ENCODE measurements around the gene MKNK2.
A peak's percentile ranks its signal among the peaks of the same experiment; 100 is the strongest.

Gene MKNK2

DNA sequence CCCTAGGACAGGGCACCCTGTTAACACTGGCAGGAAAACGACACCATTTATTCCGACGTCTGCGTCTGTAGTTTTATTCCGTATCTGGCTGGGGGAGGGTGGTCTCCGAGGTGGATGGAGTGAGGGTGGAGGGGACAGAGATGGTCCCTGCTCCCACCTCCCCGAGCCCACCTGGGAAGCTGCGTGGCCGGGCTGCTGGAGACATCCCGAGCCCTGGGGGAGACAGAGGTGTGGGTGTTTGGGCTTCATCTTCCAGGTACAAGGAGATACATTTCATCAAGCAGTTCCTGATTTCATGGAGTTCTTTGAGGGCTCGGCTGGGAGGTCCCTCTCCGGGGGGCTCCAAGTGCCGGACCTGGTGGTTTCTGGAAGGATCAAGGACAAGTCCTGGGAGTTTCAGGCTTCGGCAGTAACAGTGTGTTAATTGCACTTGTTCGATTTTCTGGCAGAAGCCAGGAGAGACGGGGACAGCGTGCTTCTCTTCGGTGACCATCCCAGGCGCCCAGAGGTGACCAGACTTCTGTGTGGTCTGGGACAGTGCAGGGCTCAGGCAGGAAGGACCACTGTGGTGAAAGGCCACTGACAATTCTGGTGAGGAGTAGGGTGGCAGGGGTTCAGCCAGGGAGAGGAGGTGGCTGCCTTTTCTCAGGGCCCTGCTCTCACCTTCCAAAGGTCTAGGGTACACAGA lies 20.1 kb upstream of the MKNK2 start:
- Mint-ChIP-seq H3K36me3 (ENCODE audit: low read depth) (peaks cover 33% of the 10 kb centered on the region), H3K4me3 (no peak overlapping the region), H3K4me1 (ENCODE audit: low read depth) (peaks cover 20% of the 10 kb centered on the region), H3K27ac (no peak overlapping the region), H3K27me3 (ENCODE audit: low read depth) (no peaks in the 10 kb centered on the region), H3K9me3 (no peaks in the 10 kb centered on the region)

- no peak overlapping the region for H3K4me3 Mint-ChIP-seq
- no peaks in the 10 kb centered on the region for H3K27me3 Mint-ChIP-seq (ENCODE audit: low read depth)
- H3K4me1 Mint-ChIP-seq (ENCODE audit: low read depth): peaks cover 20% of the 10 kb centered on the region
- H3K27ac Mint-ChIP-seq: no peak overlapping the region
- peaks cover 33% of the 10 kb centered on the region for H3K36me3 Mint-ChIP-seq (ENCODE audit: low read depth)
- H3K9me3 Mint-ChIP-seq: no peaks in the 10 kb centered on the region
Measured at GRCh38 chr19:2070436-2070827, 19.4 kb upstream of the MKNK2 start.

DNA sequence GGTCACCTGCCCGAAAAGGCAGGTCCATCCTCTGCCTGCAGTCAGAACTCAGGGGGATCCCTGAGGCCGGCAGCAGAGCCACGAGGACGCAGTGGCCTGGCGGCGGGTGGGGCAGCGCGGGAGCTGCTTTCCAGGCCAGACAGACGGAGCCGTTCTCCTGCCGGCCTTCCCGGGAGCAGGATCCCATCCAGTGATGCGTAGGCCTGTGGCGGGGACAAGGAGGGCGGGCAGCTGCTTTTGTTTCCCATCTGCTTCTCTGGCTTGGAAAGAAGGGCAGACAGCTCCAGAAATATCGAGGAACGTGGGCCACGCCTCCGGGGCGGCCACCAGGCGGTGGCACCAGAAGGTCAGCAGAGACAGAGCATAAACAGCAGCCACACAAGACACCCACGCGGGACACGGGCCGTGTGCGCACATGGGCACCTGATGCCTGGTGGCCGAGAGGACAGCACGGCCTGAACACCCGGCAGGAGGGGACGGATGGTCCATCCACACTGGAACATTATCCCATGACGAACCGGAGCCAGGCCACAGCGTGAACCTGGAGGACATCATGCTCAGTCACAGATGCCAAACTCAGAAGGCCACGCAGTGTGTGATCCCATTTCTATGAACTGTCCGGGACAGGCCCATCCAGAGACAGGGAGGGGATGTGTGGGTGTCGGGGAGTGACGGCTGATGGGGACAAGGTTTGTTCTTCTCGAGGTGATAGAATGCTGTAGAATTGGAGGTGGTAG lies 13.9 kb upstream of the MKNK2 start:
- no peaks in the 10 kb centered on the region for H3K9me3 Mint-ChIP-seq
- H3K27me3 Mint-ChIP-seq (ENCODE audit: low read depth): no peaks in the 10 kb centered on the region
- no peak overlapping the region for H3K4me3 Mint-ChIP-seq
- H3K36me3 Mint-ChIP-seq (ENCODE audit: low read depth): peaks cover 7% of the 10 kb centered on the region
- H3K4me1 Mint-ChIP-seq (ENCODE audit: low read depth): peaks cover 19% of the 10 kb centered on the region
- no peak overlapping the region for H3K27ac Mint-ChIP-seq

DNA sequence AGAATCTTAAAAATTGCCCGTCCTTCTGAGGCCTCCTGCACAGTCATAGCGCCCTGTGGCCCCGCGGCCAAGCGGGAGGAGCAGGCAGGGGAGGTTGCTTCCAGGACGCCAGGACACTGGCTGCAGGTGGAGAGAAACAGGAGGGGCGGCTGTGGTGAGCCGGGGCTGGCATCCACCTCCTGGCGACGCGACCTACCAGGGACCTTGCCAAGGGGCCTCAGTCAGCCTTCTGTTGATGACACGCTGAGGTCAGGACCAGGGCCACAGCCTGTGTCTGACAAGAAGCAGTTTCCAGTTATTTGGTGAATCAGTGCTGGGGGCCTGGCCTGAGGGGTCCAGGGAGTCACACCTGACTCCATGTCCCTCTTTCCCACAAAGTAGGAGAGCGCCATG lies 13.3 kb upstream of the MKNK2 start:
- no peak overlapping the region for H3K27ac Mint-ChIP-seq
- H3K9me3 Mint-ChIP-seq: no peaks in the 10 kb centered on the region
- no peaks in the 10 kb centered on the region for H3K27me3 Mint-ChIP-seq (ENCODE audit: low read depth)
- no peak overlapping the region for H3K4me3 Mint-ChIP-seq
- peaks cover 16% of the 10 kb centered on the region for H3K4me1 Mint-ChIP-seq (ENCODE audit: low read depth)
- peaks cover 7% of the 10 kb centered on the region for H3K36me3 Mint-ChIP-seq (ENCODE audit: low read depth)

GRCh38 chr19:2063824-2064223 lies 12.8 kb upstream of the MKNK2 start:
- Mint-ChIP-seq H3K4me1 (ENCODE audit: low read depth) (peaks cover 16% of the 10 kb centered on the region), H3K4me3 (no peak overlapping the region), H3K27ac (no peak overlapping the region), H3K27me3 (ENCODE audit: low read depth) (no peaks in the 10 kb centered on the region), H3K36me3 (ENCODE audit: low read depth) (peaks cover 7% of the 10 kb centered on the region), H3K9me3 (no peaks in the 10 kb centered on the region)

DNA sequence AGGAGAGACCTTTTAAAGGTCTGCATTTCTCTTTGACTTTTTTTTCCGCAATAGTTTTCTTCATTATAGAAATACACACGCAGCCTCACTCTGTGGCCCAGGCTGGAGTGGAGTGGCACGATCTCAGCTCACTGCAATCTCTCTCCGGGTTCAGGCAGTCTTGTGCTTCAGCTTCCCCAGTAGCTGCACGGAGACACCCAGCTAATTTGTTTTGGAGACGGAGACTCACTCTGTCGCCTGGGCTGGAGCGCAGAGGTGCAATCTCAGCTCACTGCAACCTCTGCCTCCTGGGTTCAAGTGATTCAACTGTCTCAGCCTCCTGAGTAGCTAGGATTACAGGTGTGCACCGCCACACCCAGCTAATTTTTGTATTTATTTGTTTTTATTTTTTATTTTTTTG lies 11.7 kb upstream of the MKNK2 start:
- Mint-ChIP-seq H3K27me3 (ENCODE audit: low read depth) (no peaks in the 10 kb centered on the region), H3K4me1 (ENCODE audit: low read depth) (peaks cover 15% of the 10 kb centered on the region), H3K36me3 (ENCODE audit: low read depth) (peaks cover 2% of the 10 kb centered on the region), H3K27ac (peak overlapping the region; percentile 53), H3K9me3 (no peaks in the 10 kb centered on the region), H3K4me3 (peak overlapping the region; percentile 83)

- H3K27ac Mint-ChIP-seq: peak overlapping the region; percentile 55
- peaks cover 15% of the 10 kb centered on the region for H3K4me1 Mint-ChIP-seq (ENCODE audit: low read depth)
- peak overlapping the region; percentile 83 for H3K4me3 Mint-ChIP-seq
- H3K27me3 Mint-ChIP-seq (ENCODE audit: low read depth): no peaks in the 10 kb centered on the region
- H3K9me3 Mint-ChIP-seq: no peaks in the 10 kb centered on the region
- H3K36me3 Mint-ChIP-seq (ENCODE audit: low read depth): peaks cover 2% of the 10 kb centered on the region
Measured at GRCh38 chr19:2062389-2062729, 11.3 kb upstream of the MKNK2 start.

GRCh38 chr19:2061495-2062388 lies 10.7 kb upstream of the MKNK2 start:
- Mint-ChIP-seq H3K4me3 (peak overlapping the region; percentile 83), H3K9me3 (no peaks in the 10 kb centered on the region), H3K27ac (peak overlapping the region; percentile 85), H3K4me1 (ENCODE audit: low read depth) (peaks cover 15% of the 10 kb centered on the region), H3K36me3 (ENCODE audit: low read depth) (peaks cover 2% of the 10 kb centered on the region), H3K27me3 (ENCODE audit: low read depth) (no peaks in the 10 kb centered on the region)

- no peaks in the 10 kb centered on the region for H3K27me3 Mint-ChIP-seq (ENCODE audit: low read depth)
- H3K36me3 Mint-ChIP-seq (ENCODE audit: low read depth): peaks cover 2% of the 10 kb centered on the region
- peak overlapping the region; percentile 98 for H3K27ac Mint-ChIP-seq
- H3K4me1 Mint-ChIP-seq (ENCODE audit: low read depth): peaks cover 18% of the 10 kb centered on the region
- H3K9me3 Mint-ChIP-seq: no peaks in the 10 kb centered on the region
- peak overlapping the region; percentile 92 for H3K4me3 Mint-ChIP-seq
Measured at GRCh38 chr19:2060884-2061494, 9.9 kb upstream of the MKNK2 start.

DNA sequence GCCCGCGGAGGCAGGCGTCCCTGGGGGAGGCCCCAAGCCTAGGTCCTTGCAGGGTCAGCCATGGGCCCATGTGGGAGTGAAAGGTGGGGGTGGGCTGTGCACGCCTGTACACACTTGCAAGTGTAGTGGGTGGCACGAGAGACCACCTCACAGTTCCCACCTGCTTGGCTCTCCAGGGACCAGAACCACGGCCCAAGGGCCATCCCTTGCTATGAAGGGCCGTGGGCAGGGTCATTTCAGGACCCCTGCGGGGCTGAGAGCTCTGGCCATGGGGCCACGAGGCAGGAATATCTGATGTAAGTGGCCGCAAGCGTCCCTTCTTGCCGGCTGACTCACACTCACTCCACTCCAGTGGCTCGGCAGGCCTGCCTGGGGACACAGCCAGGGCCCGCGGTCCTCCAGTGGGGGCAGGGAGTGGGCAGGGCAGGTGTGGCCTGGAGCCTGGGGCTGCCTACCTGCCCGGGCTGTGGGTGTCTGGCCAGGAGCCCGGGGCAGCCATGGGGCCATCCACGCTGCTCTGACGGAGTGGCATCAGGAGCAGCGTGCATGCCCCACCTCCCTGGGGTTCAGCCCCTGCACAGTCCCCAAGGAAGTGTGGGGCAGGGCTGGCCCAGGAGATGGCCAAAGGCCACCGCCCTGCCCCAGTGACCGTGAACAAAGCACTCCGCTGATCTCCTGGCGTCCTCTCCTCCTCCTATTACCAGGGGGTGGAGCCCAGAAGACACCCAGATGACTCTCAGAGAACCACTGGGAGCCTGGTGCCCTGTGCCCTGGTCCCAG lies 8.6 kb upstream of the MKNK2 start:
- Mint-ChIP-seq H3K36me3 (ENCODE audit: low read depth) (no peaks in the 10 kb centered on the region), H3K4me1 (ENCODE audit: low read depth) (peaks cover 24% of the 10 kb centered on the region), H3K27ac (peak overlapping the region; percentile 98), H3K27me3 (ENCODE audit: low read depth) (no peaks in the 10 kb centered on the region), H3K9me3 (no peaks in the 10 kb centered on the region), H3K4me3 (peak overlapping the region; percentile 92)

DNA sequence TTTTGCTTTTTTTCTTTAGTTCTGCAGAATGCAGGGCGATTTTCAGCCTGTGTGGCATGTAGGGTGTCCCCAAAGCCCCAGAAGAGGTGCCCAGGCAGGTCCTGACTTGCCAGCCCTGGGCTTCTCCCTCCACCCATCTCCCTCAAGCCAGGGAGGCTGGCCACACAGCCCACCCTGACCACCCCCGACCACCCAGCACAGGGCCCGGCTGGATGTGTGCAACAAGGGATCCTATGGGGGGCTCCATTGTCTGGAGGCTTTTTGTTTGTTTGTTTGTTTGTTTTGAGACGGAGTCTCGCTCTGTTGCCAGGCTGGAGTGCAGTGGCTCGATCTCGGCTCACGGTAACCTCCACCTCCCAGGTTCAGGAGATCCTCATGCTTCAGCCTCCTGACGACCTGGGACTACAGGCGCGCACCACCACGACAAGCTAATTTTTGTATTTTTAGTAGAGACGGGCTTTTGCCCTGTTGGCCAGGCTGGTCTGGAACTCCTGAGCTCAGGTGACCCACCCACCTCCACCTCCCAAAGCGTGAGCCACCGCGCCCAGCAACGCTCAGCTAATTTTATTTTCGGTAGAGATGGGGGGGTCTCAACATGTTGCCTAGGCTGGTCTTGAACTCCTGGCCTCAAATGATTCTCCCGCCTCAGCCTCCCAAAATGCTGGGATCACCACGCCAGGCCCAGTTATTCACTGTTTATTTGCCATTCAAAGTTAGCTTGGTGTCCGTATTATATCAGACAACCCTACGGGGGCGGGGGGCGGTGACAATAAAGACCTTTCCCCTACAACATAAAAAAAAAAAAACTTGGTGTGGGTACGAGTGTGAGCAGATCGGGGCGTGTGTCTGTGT lies 7.8 kb upstream of the MKNK2 start:
- Mint-ChIP-seq H3K27me3 (ENCODE audit: low read depth) (no peaks in the 10 kb centered on the region), H3K4me3 (peak overlapping the region; percentile 44), H3K27ac (peak overlapping the region; percentile 80), H3K4me1 (ENCODE audit: low read depth) (peaks cover 24% of the 10 kb centered on the region), H3K9me3 (no peaks in the 10 kb centered on the region), H3K36me3 (ENCODE audit: low read depth) (no peaks in the 10 kb centered on the region)

DNA sequence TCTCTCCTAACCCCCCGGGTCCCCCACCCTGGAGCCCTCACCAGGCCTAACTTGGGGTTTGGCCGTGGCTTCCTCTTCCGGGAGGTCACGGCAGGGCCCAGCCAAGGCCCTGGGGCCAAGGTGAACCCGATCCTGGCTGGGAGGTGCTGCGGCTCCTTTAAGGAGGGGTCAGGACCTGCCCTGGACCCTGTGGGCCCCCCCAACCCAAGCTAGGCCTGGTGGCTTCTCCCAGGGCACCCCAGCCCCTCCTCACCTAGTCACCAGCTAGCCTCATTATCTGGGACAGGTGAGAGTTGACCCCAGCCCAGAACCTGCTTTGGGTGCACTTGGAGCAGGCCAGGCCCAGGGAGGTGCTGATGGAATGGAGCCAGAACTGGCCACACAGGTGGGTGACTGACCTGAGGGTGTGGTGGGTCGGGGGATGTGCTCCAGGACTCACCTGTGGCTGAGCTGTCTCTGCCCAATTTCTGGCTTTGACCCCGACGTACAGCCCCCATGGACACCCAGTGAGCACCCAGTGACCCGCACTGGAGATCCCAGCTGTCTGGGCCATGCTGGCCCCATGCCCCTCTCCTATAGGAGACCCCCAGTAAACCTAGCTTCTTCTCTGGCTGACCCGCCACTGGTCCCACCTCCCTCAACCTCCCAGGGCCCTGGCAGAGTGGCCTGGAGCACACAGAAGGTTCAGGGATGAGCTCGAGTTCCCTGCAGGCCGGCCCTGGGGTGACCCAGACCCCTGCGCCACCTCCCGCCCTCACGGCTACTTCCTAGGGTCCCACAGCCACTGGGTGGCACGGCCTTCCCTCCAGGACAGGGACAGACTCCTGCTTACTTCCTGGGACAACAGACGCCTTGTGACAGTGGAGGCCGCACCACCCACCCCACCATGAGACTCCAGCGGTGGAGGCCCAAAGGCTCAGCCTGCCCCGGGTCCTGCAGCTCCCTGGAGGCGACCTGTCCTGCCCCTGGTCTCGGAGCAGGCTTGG lies 6.7 kb upstream of the MKNK2 start:
- Mint-ChIP-seq H3K4me3 (peak overlapping the region; percentile 40), H3K27me3 (ENCODE audit: low read depth) (no peaks in the 10 kb centered on the region), H3K27ac (peak overlapping the region; percentile 52), H3K4me1 (ENCODE audit: low read depth) (peaks cover 24% of the 10 kb centered on the region), H3K36me3 (ENCODE audit: low read depth) (no peaks in the 10 kb centered on the region), H3K9me3 (no peaks in the 10 kb centered on the region)

All from T-helper 1 cell treated with Interleukin-12 subunit alpha and Interleukin-12 subunit beta and Interleukin-4 antibody, amounts not matched to agents 30 μg/mL and 1 μg/mL, for 36 hours (primary cell).